Renal pelvis (tissue), 12 donors: Measurements from ENCODE around the gene PAGE2B. TPM values are rescaled to one million over a fixed set of nuclear protein-coding genes. Genes with fewer than 3 reads are reported as not detected.
"Not testable (repeated sequence)": the region's sequence is repeated elsewhere in the genome, so short reads cannot be mapped to it uniquely, and the experiment has no call there.

Source experiments
- DNase-seq: peaks from one replicate; pipeline ENCODE4 v3.0.0-alpha.2; 2013
- long read RNA-seq, 16 experiments: transcript quantifications; one replicate each; lab custom pipeline, GENCODE V29; 2026
- polyA plus RNA-seq, 3 donors: library from polyadenylated mRNA; unstranded; fragments of 120-200 nt; gene quantifications; one replicate each; pipeline ENCODE4 v1.2.1, GENCODE V29; 2013; ENCODE audit not compliant: insufficient read length in 3 of 3

The PAGE2B gene, protein sequence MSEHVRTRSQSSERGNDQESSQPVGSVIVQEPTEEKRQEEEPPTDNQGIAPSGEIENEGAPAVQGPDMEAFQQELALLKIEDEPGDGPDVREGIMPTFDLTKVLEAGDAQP
- not detected for polyA plus RNA-seq
- long read RNA-seq, donor 1 = 0 reads
- long read RNA-seq, donor 2 = 0 reads
- long read RNA-seq, donor 3 = 0 reads
- long read RNA-seq, donor 4 = 0 reads
- long read RNA-seq, donor 5 = 0 reads
- long read RNA-seq, donor 6 = 0 reads
- long read RNA-seq, donor 7 = 0 reads
- long read RNA-seq, donor 8 = 0 reads
- long read RNA-seq, donor 9 = 0 reads
- long read RNA-seq, donor 10 = 0 reads
- long read RNA-seq, donor 11 = 0 reads
- long read RNA-seq, donor 12 = 0 reads
- long read RNA-seq, donor 13 = 0 reads
- long read RNA-seq, donor 14 = 0 reads
- long read RNA-seq, donor 15 = 0 reads
- long read RNA-seq, donor 16 = 0 reads

DNA sequence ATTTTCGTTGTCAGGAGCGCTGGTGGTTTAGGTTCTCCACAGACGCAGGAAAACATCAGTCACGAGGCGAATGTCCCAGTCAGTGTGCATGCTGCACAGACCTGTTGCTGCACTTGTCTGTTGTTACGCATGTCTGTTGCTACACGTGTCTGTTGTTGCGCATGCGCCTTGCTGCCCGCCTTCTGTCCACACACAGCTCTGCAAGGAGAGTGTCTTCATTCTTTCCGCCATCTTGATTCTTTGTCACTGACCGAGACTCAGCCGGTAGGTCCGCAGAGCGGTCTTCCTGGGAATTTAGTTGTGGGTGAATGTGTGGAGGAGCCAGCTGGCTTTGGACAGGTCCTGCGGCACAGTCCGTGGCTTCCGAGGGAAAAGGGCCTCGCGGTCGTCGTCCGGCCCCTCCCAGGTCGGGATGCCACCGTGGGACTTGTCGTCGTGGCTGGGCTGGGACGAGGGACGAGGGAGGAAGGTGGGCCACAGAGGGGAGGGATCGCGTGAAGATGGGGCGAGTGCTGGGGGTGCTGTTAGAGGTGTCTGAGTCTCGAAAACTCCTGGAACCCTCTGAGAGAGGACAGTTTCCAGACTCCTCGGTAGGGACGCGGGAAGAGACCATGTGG, at the start of gene PAGE2B:
PAGE2B (plus strand) TSS at position 180 of the 617 bp plus-strand sequence. CDS start 1,012 bp downstream, outside the sequence.
- no peak for DNase-seq

DNA sequence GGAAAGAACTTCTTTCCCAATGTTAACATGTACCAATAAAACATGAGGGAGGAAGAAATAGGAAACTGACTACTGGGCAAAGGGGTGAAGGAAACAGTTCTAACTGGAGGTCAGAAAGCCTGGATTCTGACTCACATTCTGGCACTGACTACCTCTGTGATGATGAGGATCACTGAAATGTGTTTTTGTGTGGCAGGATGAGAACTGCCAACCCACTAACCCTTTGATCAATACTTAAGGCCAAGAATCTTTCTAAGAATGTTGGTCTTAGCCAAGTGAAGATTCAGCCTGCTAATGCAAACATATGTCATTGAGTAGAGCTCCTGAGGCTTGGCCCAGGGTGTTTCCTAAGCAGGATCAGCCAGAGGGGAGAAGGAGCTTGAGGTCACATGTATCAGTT, 48.7 kb upstream of the PAGE2B start:
- no peak for DNase-seq

DNA sequence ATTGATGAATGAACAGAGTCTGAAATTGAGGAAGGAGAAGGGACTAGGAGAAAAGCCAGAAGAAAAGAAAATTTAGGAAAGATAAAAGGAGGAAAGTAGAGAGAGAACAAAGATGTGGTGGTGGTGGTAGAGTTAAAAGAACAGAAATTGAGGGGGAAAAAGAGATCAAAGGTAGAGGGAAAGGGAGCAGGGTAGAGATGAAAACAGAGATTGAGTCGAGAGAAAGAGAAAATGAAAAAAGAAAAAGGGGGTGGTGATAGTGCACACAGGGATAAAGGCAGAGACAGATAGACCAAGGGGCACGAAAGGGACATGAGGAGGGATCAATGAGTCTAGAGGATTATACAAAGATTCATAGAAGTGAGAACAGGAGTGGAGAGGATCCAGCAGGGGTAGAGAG, 48.0 kb upstream of the PAGE2B start:
- DNase-seq = no peak

DNA sequence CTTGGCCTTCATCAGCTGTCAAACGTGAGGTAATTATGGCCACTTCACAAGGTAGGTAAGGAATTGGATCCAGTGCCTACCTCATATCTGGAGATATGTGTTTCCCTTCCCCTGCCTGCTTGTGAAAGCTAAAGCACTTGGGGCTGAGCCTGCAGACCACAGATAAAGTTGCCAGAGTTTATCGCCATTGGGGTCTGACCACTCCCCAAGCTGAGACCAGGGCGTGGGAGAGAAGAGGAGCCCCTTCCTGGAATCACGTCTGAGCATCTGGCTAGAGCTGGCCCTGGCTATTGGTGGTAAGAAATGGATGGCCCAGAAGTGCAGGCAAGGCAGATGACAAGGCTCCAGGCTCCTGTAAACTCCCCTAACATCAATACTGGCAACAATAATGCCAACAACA, 46.8 kb upstream of the PAGE2B start:
- DNase-seq = no peak

DNA sequence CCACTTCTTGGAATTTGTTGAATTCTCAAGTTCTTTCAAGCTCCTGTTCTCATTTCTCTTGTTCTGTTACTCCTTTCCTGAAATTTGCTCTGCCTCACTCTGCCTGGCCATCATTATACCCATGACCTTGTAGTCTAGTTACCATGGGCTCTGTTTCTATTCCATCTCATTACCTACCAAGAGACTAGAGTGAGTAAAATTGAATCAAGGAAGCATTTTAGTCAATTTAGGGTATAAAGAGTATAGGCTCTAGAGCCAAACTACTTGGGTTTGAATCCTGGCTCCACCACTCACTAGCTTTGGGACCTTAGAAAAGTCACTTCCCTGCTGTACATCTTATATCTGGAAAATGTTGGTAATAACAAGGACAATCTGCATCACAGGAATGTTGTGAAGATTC, 46.2 kb upstream of the PAGE2B start:
- no peak for DNase-seq

DNA sequence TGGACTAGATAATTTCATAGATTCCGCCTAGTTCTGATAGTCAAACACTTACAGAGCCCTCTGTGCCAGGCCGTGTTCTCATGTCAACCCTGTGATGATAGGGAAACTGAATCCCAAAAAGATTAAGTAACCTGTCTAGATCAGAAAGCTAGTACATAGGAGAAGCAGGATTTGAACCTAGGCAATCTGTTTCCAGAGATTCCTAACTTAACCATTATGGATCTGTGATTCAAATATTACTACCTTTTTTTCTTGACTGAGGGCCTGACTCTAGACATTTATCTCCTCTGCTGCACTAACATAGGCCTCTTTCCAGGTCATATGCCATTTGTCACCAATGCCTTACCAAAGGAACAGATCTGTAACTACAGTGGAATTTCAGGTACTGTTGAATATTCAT, 45.5 kb upstream of the PAGE2B start:
- no peak for DNase-seq

DNA sequence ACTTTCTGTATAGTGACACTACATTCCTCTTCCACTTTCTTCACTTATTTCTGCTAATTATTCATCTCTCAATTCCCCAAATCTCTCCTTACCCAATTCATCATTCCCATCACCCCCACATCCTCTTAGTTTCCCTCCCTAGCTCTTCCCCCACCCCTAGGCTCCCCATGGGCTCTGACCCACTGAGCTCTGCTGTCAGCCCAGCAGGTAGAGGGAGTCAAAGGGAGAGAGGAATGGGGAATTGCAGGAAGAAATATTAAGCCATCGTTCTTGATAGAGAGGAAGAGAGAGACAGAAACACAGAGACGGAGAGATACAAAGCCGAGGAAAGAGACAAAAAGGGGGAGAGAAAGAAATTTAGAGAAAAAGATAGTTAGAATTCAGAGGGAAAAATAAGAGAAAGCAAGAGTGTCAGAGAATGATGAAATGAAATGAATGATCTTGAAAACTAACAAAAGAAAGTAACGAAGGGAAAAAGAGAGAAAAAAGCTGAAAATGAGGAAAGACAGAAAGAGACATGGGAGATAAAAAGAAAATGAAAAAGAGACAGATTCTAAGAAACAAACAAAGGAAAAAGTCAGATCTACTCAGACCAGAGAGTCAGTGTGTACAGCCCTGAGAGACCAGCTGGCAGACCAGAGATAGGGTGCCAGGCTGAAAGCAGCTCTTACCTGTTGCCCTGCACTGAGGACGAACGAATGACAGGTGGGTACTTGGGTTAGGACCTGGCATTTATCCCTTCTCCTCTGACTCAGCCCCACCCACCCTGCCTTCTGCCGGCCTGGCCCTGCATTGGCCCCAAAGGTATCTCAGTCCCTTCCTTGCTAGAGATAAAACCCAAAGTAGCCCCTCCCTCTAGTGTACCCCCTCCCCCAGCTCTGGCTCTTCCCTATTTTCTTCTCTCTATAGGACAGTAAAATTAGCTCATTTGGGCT, 44.3 kb upstream of the PAGE2B start, which contains the start of gene ALAS2:
ALAS2 (minus strand) TSS at position 707 of the 935 bp plus-strand sequence. CDS start 4,977 bp downstream, outside the sequence.
- no peak for DNase-seq

DNA sequence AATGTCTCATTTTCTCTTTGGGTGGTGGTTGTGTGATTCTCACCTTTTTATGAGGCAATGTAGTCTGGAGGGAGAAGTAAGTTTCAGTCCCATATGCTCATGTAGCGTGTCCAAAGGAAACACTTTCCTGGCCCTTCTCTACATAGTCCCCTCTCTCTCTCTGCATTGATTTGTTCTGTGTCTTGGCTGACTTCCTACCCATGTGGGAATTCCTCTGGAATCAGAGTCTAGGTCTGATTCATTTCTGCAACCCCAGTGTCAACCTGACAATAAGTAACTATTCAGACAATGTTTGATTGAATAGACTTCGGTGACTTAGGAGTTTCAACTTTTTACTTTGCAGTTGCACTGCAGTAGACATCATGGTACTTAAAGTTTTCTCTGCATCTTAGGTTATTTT, 41.4 kb upstream of the PAGE2B start:
- no peak for DNase-seq

DNA sequence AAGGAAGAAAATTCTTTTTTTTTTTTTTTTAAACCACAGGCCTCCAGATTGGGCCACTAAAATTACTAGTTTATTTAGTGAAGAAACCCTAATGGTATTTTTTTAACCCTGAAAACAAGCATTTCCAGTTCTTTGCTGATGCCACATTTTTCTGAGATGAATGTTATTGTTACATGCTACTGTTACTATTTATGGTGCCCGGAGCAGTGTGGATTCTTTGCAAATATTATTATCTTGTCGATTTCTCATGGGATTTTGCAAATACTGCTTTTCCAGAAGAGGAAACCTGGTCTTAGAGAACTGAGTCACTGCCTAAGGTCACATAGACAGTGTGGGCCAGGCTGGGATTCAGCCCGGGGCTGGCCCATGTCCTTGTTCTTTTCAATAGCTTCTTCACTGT, 35.4 kb upstream of the PAGE2B start:
- no peak for DNase-seq

DNA sequence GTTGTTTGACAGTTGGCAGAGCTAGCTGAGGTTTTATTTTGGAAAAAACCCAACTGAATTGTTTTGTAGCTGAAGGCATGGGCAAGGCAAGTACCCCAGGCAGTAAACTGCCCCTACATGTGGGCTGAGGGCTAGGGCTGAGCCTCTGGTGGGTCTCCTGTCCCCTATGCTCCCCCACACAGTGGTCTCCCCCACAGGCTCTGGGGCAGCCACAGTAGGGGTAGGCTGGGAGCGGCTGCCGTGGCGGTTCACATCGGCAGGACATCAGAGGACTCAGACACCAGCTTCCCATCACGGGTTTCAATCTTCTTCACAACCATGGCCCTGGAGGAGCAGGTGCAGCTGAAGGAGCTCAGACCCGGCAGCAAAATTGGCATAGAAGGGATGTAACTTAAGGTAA, 33.3 kb upstream of the PAGE2B start:
- no peak for DNase-seq

DNA sequence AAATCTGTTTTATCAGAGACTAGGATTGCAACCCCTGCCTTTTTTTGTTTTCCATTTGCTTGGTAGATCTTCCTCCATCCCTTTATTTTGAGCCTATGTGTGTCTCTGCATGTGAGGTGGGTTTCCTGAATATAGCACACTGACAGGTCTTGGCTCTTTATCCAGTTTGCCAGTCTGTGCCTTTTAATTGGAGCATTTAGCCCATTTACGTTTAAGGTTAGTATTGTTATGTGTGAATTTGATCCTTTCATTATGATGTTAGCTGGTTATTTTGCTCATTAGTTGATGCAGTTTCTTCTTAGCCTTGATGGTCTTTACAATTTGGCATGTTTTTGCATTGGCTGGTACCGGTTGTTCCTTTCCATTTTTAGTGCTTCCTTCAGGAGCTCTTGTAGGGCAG, 24.2 kb upstream of the PAGE2B start:
- DNase-seq = not testable (repeated sequence)

DNA sequence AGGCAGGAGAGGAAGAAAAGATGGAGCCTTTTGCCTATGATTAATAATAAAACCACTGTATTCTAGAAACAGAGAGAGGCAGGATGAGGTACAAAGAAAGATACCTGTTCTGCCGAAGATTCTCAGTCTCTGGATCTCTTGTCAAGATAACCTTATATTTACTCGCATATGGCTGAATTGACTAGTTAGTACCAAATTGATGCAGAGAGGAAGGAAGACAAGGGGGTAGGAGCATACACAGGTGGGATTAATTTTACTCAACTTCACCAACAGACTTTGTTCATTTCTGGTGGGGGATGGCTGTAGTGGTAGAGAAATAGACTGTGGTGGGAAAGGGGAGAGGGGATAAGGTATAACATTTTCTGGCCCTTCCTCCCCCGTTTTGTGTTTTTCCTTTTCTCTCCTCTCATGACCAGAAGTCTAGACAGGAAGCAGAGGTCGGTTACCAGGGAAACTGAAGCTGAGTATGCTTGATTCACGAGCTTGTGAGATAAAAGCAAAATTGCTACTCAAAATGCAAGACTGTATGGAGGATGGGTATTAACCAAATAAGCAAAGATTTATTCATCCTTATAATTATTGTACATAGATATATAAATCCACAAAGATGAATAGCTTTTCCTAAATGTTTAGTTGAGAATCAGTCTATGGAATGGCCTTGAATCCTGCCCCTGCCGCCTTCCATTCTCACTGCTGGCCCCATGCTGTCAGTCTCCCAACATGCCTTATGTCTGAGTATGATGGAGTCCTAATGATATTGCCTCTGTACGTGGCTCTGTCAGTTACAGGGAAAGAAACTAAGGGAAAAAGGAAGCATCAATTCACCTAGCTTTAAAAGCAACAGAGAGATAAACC, 17.8 kb upstream of the PAGE2B start:
- DNase-seq = no peak

DNA sequence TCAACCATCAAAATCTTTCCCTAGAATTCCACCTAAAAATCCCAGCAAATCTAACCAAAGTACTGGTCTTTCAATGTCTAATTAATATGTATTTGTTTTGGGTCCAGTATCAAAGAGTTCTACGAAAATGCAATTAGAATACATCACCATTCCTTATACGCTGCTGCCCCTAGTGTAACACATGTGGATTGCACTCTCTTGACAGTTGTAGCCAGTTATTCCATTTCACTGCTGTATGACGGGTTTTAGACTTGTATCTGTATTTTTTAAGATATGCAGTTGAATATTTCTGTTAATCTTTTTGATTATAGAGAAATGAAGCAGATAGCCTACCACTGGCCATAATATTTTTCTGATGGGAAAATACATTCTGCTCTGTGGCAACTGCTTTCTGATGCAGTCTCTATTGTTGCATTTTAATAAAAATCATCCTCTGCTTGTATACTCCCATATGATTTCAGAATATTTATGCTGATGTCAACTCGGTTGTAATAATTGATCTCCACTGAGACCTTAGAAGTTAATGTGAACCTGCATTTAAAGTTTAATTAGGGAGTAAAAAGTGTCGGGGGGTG, 17.1 kb upstream of the PAGE2B start:
- no peak for DNase-seq

DNA sequence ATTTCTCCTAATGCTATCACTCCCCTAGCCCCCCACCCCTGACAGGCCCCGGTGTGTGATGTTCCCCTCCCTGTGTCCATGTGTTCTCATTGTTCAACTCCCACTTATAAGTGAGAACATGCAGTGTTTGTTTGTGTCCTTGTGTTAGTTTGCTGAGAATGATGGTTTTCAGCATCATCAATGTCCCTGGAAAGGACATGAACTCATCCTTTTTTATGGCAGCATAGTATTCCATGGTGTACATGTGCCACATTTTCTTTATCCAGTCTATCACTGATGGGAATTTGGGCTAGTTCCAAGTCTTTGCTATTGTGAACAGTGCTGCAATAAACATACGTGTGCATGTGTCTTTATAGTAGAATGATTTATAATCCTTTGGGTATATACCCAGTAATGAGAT, 7.7 kb upstream of the PAGE2B start:
- not testable (repeated sequence) for DNase-seq

DNA sequence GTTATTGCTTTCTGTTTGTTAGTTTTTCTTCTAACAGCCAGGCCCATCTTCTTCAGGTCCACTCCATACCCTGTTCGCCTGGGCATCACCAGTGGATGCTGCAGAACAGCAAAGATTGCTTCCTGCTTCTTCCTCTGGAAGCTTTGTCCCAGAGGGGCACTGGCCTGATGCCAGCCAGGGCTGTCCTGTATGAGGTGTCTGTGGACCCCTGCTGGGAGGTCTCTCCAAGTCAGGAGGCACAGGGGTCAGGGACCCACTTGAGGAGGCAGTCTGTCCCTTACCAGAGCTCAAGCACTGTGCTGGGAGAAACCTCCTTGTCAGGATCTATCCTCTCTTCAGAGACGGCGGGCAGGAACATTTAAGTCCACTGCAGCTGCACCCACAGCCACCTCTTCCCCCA, 2.5 kb upstream of the PAGE2B start:
- no peak for DNase-seq

DNA sequence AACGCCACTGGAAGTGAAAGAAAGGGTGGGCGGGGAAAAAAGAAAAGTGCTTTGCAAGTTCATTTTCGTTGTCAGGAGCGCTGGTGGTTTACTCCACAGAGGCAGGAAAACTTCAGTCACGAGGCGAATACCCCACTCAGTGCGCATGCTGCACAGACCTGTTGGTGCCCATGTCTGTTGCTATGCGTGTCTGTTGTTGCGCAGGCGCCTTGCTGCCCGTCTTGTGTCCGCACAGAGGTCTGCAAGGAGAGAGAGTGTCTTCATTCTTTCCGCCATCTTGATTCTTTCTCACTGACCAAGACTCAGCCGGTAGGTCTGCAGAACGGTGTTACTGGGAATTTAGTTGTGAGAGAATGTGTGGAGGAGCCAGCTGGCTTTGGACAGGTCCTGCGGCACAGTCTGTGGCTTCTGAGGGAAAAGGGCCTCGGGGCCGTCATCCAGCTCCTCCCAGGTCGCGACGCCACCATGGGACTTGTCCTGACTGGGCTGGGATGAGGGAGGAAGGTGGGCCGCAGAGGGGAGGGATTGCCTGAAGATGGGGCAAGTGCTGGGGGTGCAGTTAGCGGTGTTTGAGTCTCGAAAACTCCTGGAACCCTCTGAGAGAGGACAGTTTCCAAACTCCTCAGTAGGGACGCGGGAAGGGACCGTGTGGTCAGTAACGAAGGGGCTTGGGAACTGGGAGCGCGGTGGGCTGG, 14.1 kb downstream of the PAGE2B start, which contains the start of gene PAGE2:
PAGE2 (plus strand) TSS at position 224 of the 695 bp plus-strand sequence. CDS start 1,003 bp downstream, outside the sequence.
- DNase-seq = no peak

DNA sequence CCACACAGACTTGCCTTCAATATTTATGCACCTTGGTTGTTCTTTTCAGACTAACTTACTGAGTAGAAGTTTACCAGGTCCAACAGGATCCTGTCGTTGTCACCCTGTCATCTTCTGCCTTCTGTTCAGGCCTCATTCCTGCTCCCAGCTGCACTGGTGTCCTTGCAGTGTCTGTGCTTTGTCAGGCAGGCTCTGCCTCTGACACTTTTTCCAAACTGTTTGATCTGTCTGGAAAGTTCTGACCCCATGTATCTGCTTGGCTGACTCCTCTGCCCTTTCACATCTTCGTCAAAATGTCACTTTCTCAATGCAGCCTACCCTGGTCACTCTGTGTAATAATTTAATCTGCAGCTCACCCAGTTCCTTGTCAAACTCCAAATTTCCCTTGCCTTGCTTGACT, 23.9 kb downstream of the PAGE2B start:
- no peak for DNase-seq

DNA sequence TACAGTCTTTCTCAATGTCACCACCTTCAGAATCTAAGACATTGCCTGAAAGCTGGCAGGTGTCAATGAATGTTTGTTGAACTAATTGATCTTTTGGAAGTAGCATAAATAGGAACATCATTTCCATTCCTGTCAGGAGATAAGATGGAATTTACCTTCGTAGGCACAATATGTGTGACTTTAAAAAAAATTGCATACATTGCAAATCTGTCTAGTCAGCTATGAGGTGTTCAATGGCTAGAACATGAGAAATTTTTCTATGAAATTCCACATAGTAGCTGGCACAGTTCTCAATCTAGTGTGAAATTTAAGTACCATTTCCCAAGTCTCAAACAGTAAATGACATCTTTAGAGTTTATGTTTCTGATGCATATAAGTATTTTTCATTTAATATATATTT, 24.3 kb downstream of the PAGE2B start:
- DNase-seq = no peak

DNA sequence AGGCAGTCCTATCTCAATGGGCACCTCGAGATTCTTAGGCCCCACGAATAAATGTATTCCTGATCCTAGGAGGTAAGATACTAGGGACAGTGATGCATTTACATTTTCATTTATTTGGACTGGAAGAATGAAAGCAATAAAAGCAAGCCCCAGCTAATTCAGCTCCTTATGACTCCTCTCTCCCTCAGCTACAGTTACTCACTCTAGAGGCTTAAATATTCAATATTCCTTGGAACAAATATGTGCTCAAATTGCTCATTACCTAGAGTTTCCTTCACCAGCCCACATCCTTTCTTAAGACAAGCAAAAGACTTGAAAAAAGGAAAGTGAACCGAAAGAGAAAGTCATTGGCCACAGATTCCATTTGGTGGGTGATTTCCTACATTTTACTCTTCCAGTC, 27.9 kb downstream of the PAGE2B start:
- DNase-seq = no peak

DNA sequence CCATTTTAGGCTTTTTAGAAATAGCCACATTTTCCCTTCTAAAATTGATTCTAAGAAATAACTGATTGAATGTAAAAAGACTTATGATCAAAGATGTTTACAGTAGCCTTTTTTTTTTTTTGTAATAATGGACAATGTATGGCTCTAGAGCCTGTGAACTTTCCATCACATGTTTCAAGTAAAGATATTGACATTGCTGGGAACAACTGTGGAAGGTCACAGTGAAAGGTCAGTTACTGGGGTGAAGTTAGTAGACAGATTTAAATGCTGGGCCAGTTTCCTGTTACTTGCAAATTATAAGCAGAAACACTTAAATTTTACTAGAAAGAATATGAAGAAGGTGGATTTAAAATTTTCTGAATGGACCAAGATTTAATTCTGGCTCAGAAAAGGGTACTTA, 32.4 kb downstream of the PAGE2B start:
- no peak for DNase-seq
